Measurements from ENCODE around the gene FCHO2. TPM values are rescaled to one million over a fixed set of nuclear protein-coding genes. Genes with fewer than 3 reads are reported as not detected.

The FCHO2 gene
- total and polyA plus RNA-seq, 4 donors: 13.1 to 57.5 (median 31.2) TPM

DNA sequence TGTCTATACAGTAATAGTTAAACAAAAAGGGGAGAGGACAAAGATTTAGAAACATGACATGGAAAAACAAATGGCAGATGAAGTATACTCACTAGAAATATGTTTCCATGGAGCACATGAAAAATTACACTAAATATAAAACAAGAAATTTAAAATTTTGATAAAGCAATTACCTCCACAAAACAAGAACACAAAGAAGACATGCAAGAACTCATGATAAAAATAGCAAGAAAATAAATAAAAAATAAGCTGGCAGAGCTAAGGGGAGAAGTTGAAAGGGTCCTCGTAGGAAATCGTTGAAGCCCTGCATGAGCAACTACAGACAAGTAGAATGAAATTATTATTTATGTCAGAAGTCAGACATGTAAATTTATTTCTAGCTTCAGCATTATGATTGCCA lies 141.9 kb downstream of the FCHO2 start:
- 91 to 94% methylated on average over 2 of the region's 2 CpGs for WGBS, 2 donors

DNA sequence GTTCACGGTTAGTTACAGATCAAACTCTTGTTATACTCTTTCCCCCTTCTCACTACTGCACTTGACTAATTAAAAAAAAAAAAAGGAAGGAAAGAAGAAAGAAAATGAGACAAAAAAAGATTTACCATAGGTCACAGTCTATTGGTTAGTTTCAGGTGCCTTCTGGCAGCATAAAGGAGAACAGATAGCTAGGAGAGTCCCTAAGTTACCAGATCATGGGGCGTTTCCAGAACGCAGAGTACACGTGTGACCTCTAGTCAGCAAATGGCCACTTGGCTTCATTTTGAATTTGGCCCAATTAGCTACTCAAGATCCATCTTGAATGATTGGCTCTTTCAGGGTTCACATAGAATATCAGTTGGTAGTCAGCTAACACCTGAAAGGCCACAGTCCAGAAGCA lies 144.3 kb downstream of the FCHO2 start:
- ATAC-seq (ENCODE audit: low FRiP score): no peak
- H3K9me3 ChIP-seq (ENCODE audit: control insufficient read depth, low read length): peaks cover 6% of the 10 kb centered on the region
- DNase-seq: no peak
- H3K4me1 ChIP-seq (ENCODE audit: control insufficient read depth in 1 of 2, insufficient read depth in 2 of 2, low read length in 2 of 2): no peaks in the 10 kb centered on the region
- no peak overlapping the region for H3K4me3 ChIP-seq (ENCODE audit: low read length in 2 of 2)
- intact Hi-C loops (cut with DNase I): no loop called here
- no peaks in the 10 kb centered on the region for H3K36me3 ChIP-seq (ENCODE audit: control insufficient read depth in 1 of 2, insufficient read depth in 2 of 2, low read length in 1 of 2)
- H3K27ac ChIP-seq (ENCODE audit: low read depth in 1 of 2, low read length in 2 of 2): no peak overlapping the region
- WGBS, 2 donors: 89 to 93% methylated on average over 4 of the region's 4 CpGs
- H3K27me3 ChIP-seq (ENCODE audit: control insufficient read depth in 1 of 2, insufficient read depth in 2 of 2, low read length in 1 of 2): no peaks in the 10 kb centered on the region

More for the DNA sequence above, 141.9 kb downstream of the FCHO2 start:
- intact Hi-C loops (cut with DNase I): no loop called here
- ATAC-seq (ENCODE audit: low FRiP score) (no peak), DNase-seq (no peak)
- Histone ChIP-seq H3K4me1 (ENCODE audit: control insufficient read depth in 1 of 2, insufficient read depth in 2 of 2, low read length in 2 of 2) (no peaks in the 10 kb centered on the region), H3K4me3 (ENCODE audit: low read length in 2 of 2) (no peak overlapping the region), H3K36me3 (ENCODE audit: control insufficient read depth in 1 of 2, insufficient read depth in 2 of 2, low read length in 1 of 2) (no peaks in the 10 kb centered on the region), H3K9me3 (ENCODE audit: control insufficient read depth, low read length) (peaks cover 6% of the 10 kb centered on the region), H3K27ac (ENCODE audit: low read depth in 1 of 2, low read length in 2 of 2) (no peak overlapping the region), H3K27me3 (ENCODE audit: control insufficient read depth in 1 of 2, insufficient read depth in 2 of 2, low read length in 1 of 2) (no peaks in the 10 kb centered on the region)

DNA sequence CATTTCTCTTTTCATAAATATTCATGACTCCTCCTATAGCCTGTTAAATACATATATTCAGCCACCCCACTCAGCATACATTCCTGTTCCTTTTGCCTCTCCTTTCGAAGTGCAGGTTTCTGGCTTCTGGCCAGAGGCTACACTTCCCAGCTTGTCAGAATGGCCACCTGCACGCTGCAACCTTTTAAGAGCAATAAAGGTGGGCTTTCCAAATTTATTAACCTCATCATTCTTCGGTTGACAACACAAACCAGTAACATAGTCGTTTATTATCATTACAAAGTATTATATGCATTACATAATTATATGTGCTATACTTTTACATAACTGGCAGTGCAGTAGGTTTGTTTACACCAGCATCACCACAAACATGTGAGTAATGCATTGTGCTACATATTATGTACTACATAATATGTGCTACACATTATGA lies 148.0 kb downstream of the FCHO2 start:
- Histone ChIP-seq H3K27ac (ENCODE audit: low read depth in 1 of 2, low read length in 2 of 2) (no peak overlapping the region), H3K9me3 (ENCODE audit: control insufficient read depth, low read length) (no peaks in the 10 kb centered on the region), H3K4me1 (ENCODE audit: control insufficient read depth in 1 of 2, insufficient read depth in 2 of 2, low read length in 2 of 2) (no peaks in the 10 kb centered on the region), H3K4me3 (ENCODE audit: low read length in 2 of 2) (no peak overlapping the region), H3K36me3 (ENCODE audit: control insufficient read depth in 1 of 2, insufficient read depth in 2 of 2, low read length in 1 of 2) (no peaks in the 10 kb centered on the region), H3K27me3 (ENCODE audit: control insufficient read depth in 1 of 2, insufficient read depth in 2 of 2, low read length in 1 of 2) (no peaks in the 10 kb centered on the region)
- WGBS, 2 donors: 55 to 74% methylated on average over 4 of the region's 4 CpGs
- no peak for DNase-seq
- intact Hi-C loops (cut with DNase I): no loop called here
- no peak for ATAC-seq (ENCODE audit: low FRiP score)

DNA sequence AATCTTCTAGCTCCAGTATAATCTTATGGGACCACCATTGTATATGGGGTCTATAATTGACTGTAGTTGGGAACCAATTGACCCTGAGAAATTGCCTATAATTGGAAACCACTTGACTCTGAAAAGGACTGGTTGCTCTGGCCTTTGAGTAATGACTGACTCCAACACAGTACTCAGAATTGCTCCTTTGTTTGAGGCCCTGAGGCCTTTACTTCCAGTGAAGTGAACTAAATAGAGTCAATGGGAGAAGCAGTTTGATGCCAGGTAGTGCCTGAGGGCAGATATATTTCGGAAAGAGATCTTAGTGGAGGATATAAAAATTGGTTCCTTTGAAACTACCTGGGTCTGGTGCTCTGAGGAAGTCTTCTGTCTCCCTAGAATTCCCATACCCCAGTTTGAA lies 148.5 kb downstream of the FCHO2 start:
- no peaks in the 10 kb centered on the region for H3K9me3 ChIP-seq (ENCODE audit: control insufficient read depth, low read length)
- H3K27ac ChIP-seq (ENCODE audit: low read depth in 1 of 2, low read length in 2 of 2): no peak overlapping the region
- intact Hi-C loops (cut with DNase I): no loop called here

DNA sequence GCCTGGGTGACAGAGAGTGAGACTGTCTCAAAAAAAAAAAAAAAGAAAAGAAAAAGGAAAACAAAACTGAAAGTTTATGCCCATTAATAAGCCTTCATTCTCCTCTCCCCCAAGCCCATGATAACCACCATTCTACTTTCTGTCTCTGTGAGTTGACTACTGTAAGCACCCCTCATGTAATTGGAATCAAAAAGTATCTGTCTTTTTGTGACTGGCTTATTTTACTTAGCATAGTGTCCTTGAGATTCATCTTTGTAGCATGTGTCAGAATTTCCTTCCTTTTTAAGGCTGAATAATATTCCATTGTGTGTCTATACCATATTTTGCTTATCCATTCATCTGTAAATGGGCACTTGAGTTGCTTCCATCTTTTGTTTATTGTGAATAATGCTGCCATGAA lies 150.5 kb downstream of the FCHO2 start:
- Histone ChIP-seq H3K36me3 (ENCODE audit: control insufficient read depth in 1 of 2, insufficient read depth in 2 of 2, low read length in 1 of 2) (no peaks in the 10 kb centered on the region), H3K9me3 (ENCODE audit: control insufficient read depth, low read length) (no peaks in the 10 kb centered on the region), H3K4me3 (ENCODE audit: low read length in 2 of 2) (no peak overlapping the region), H3K4me1 (ENCODE audit: control insufficient read depth in 1 of 2, insufficient read depth in 2 of 2, low read length in 2 of 2) (no peaks in the 10 kb centered on the region), H3K27ac (ENCODE audit: low read depth in 1 of 2, low read length in 2 of 2) (no peak overlapping the region), H3K27me3 (ENCODE audit: control insufficient read depth in 1 of 2, insufficient read depth in 2 of 2, low read length in 1 of 2) (no peaks in the 10 kb centered on the region)
- DNase-seq (no peak), ATAC-seq (ENCODE audit: low FRiP score) (no peak)
- intact Hi-C loops (cut with DNase I): no loop called here

More for the DNA sequence above, 148.5 kb downstream of the FCHO2 start:
- H3K27me3 ChIP-seq (ENCODE audit: control insufficient read depth in 1 of 2, insufficient read depth in 2 of 2, low read length in 1 of 2): no peaks in the 10 kb centered on the region
- H3K4me3 ChIP-seq (ENCODE audit: low read length in 2 of 2): no peak overlapping the region
- WGBS, 2 donors: 81 to 89% methylated on average over 1 of the region's 1 CpG
- no peaks in the 10 kb centered on the region for H3K4me1 ChIP-seq (ENCODE audit: control insufficient read depth in 1 of 2, insufficient read depth in 2 of 2, low read length in 2 of 2)
- H3K36me3 ChIP-seq (ENCODE audit: control insufficient read depth in 1 of 2, insufficient read depth in 2 of 2, low read length in 1 of 2): no peaks in the 10 kb centered on the region
- no peak for ATAC-seq (ENCODE audit: low FRiP score)
- no peak for DNase-seq

DNA sequence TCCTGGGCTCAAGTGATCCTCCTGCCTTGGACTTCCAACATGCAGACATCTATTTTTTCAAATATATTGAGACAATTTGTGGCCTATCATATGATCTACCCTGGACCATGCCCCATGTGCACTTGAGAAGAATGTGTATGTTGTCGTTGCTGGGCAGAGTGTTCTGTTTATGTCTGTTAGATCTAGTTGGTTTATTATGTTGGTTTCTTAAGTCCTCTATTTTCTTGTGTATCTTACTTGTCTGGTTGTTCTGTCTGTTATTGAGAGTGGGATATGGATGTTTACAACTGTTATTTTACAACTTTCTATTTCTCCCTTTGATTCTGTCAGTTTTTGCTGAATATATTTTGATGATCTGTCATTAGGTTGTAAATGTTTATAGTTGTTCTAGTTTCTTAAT lies 154.3 kb downstream of the FCHO2 start:
- Histone ChIP-seq H3K4me1 (ENCODE audit: control insufficient read depth in 1 of 2, insufficient read depth in 2 of 2, low read length in 2 of 2) (no peaks in the 10 kb centered on the region), H3K36me3 (ENCODE audit: control insufficient read depth in 1 of 2, insufficient read depth in 2 of 2, low read length in 1 of 2) (no peaks in the 10 kb centered on the region), H3K27me3 (ENCODE audit: control insufficient read depth in 1 of 2, insufficient read depth in 2 of 2, low read length in 1 of 2) (no peaks in the 10 kb centered on the region), H3K9me3 (ENCODE audit: control insufficient read depth, low read length) (no peaks in the 10 kb centered on the region), H3K4me3 (ENCODE audit: low read length in 2 of 2) (no peak overlapping the region), H3K27ac (ENCODE audit: low read depth in 1 of 2, low read length in 2 of 2) (no peak overlapping the region)
- intact Hi-C loops (cut with DNase I): no loop called here
- ATAC-seq (ENCODE audit: low FRiP score) (no peak), DNase-seq (no peak)
- WGBS, 2 donors: 68 to 88% methylated on average over 1 of the region's 1 CpG

DNA sequence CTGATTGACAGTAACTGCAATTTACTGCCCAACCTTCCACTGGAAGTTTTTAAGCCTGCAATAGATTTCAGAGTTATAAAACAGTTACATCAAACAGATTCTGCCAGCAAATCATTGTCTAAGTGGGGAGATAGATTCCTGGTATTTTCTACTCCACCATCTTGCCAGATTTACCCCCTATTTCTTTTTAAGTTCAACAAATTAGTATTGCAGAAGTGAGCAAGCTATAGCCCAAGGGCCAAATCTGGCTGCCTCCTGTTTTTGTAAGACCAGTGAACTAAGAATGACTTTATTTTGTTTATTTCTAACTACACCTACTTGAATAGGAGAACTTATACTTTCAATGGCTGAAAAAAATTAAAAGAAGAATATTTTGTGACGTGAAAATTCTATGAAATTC lies 155.7 kb downstream of the FCHO2 start:
- Histone ChIP-seq H3K36me3 (ENCODE audit: control insufficient read depth in 1 of 2, insufficient read depth in 2 of 2, low read length in 1 of 2) (no peaks in the 10 kb centered on the region), H3K9me3 (ENCODE audit: control insufficient read depth, low read length) (peaks cover 2% of the 10 kb centered on the region), H3K4me1 (ENCODE audit: control insufficient read depth in 1 of 2, insufficient read depth in 2 of 2, low read length in 2 of 2) (no peaks in the 10 kb centered on the region), H3K27me3 (ENCODE audit: control insufficient read depth in 1 of 2, insufficient read depth in 2 of 2, low read length in 1 of 2) (no peaks in the 10 kb centered on the region), H3K27ac (ENCODE audit: low read depth in 1 of 2, low read length in 2 of 2) (no peak overlapping the region), H3K4me3 (ENCODE audit: low read length in 2 of 2) (no peak overlapping the region)
- ATAC-seq (ENCODE audit: low FRiP score) (no peak), DNase-seq (no peak)
- intact Hi-C loops (cut with DNase I): no loop called here
- WGBS, 2 donors: 91 to 94% methylated on average over 1 of the region's 1 CpG

DNA sequence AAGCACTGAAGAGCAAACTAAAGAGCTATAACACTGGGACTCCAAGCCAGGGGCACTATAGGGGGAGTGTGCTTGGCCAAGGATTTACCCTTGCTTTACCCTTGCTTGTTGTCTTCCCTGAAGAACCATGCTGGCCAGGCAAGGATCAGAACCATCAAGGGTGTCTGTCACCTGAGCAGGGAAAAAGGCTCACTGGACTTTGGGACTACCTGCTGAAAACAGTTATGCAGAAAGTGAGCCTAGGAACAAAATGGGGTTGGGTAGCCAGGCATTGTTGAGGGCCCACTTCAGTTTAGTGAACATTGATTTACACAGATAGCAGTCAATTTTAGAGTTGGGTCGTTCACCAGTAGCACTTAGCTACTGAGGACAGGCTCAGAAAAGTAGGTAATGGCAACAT lies 156.5 kb downstream of the FCHO2 start:
- H3K36me3 ChIP-seq (ENCODE audit: control insufficient read depth in 1 of 2, insufficient read depth in 2 of 2, low read length in 1 of 2): no peaks in the 10 kb centered on the region
- no peak overlapping the region for H3K27ac ChIP-seq (ENCODE audit: low read depth in 1 of 2, low read length in 2 of 2)
- H3K9me3 ChIP-seq (ENCODE audit: control insufficient read depth, low read length): peaks cover 4% of the 10 kb centered on the region
- intact Hi-C loops (cut with DNase I): no loop called here
- no peaks in the 10 kb centered on the region for H3K4me1 ChIP-seq (ENCODE audit: control insufficient read depth in 1 of 2, insufficient read depth in 2 of 2, low read length in 2 of 2)
- ATAC-seq (ENCODE audit: low FRiP score): no peak
- no peak overlapping the region for H3K4me3 ChIP-seq (ENCODE audit: low read length in 2 of 2)
- 86 to 89% methylated on average over 1 of the region's 1 CpG for WGBS, 2 donors
- no peak for DNase-seq
- no peaks in the 10 kb centered on the region for H3K27me3 ChIP-seq (ENCODE audit: control insufficient read depth in 1 of 2, insufficient read depth in 2 of 2, low read length in 1 of 2)

DNA sequence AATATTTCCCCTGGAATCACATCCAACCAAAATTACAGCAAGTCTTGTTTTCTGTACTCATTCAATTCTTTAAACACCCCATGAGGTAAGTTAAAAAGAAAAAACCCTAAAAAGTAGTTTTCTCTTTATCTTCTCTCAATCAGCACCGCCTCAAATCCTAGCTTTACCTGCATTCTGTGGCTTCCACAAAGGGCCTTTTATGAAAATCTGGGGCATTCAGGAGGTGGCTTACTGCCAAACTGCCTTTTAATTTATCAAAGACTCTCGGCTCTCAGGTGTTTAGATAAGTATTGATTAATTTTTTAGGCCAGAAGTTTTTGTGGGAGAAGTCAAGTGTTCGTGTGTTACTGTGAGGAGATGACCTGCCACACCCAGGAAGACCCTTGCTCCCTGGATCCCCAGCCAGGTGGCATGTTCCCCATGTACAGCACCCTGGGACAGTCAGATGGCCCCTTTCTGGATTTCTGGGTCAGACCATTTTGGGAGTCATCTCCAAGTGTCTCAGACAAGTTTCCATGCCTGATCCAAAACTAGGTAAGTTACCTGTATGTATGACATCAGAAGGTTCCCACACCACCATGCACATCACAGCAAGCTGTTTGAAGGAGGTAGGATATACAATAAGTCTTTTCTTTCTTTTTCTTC lies 158.3 kb downstream of the FCHO2 start:
- Histone ChIP-seq H3K4me1 (ENCODE audit: control insufficient read depth in 1 of 2, insufficient read depth in 2 of 2, low read length in 2 of 2) (no peaks in the 10 kb centered on the region), H3K4me3 (ENCODE audit: low read length in 2 of 2) (no peak overlapping the region), H3K27me3 (ENCODE audit: control insufficient read depth in 1 of 2, insufficient read depth in 2 of 2, low read length in 1 of 2) (no peaks in the 10 kb centered on the region), H3K27ac (ENCODE audit: low read depth in 1 of 2, low read length in 2 of 2) (no peak overlapping the region), H3K36me3 (ENCODE audit: control insufficient read depth in 1 of 2, insufficient read depth in 2 of 2, low read length in 1 of 2) (no peaks in the 10 kb centered on the region), H3K9me3 (ENCODE audit: control insufficient read depth, low read length) (peaks cover 6% of the 10 kb centered on the region)
- no peak for DNase-seq
- intact Hi-C loops (cut with DNase I): no loop called here
- WGBS, 2 donors: 78 to 82% methylated on average over 3 of the region's 3 CpGs
- ATAC-seq (ENCODE audit: low FRiP score): no peak

Measured in aorta (tissue), 5 donors.